K562 treated with DMSO at 1 percent for 24 hours (cell line): ENCODE results near the gene UNC5C. TPM values are rescaled to one million over a fixed set of nuclear protein-coding genes. Genes with fewer than 3 reads are reported as not detected.

Experiments used
- total RNA-seq: library from RNA; unstranded; fragments of 300-600 nt; gene quantifications from 2 replicates; pipeline ENCODE4 v1.2.3, GENCODE V29; 2022; ENCODE audit warnings: low read depth; ENCODE audit not compliant: insufficient read depth

Gene UNC5C
- not detected in 2 replicates for total RNA-seq

GRCh38 chr4:95548738-95549245, at the start of gene UNC5C:
Gene UNC5C (minus strand): TSS chr4:95548973.

